Measurements from ENCODE around the gene IKZF4.

Gene IKZF4

GRCh38 chr12:56081393-56082347, 60.8 kb downstream of the IKZF4 start:
- ATAC-seq (no peak), DNase-seq (no peak)
- H3K27ac Mint-ChIP-seq, result no peak overlapping the region
- peaks cover 25% of the 10 kb centered on the region for H3K27me3 Mint-ChIP-seq
- H3K4me1 Mint-ChIP-seq, result peaks cover 26% of the 10 kb centered on the region
- H3K4me3 Mint-ChIP-seq, result peak overlapping the region in 1 of 2 donors; percentile 91
- no peaks in the 10 kb centered on the region for H3K9me3 Mint-ChIP-seq

- no peak for ATAC-seq
- H3K27me3 Mint-ChIP-seq, result peaks cover 25% of the 10 kb centered on the region
- no peak overlapping the region for H3K4me3 Mint-ChIP-seq
- DNase-seq, result no peak
- peaks cover 26% of the 10 kb centered on the region for H3K4me1 Mint-ChIP-seq
- H3K9me3 Mint-ChIP-seq, result no peaks in the 10 kb centered on the region
- no peak overlapping the region for H3K27ac Mint-ChIP-seq
Observed at GRCh38 chr12:56082382-56082781, 61.5 kb downstream of the IKZF4 start.

GRCh38 chr12:56082967-56083366, 62.1 kb downstream of the IKZF4 start:
- Mint-ChIP-seq H3K4me1 (peaks cover 26% of the 10 kb centered on the region), H3K4me3 (no peak overlapping the region), H3K27me3 (peaks cover 25% of the 10 kb centered on the region), H3K9me3 (no peaks in the 10 kb centered on the region), H3K27ac (no peak overlapping the region)
- no peak for ATAC-seq
- no peak for DNase-seq

GRCh38 chr12:56084958-56085543, 64.2 kb downstream of the IKZF4 start:
- ATAC-seq (peak; percentile 59), DNase-seq (peak; percentile 17 to 44)
- no peak overlapping the region for H3K27ac Mint-ChIP-seq
- no peak overlapping the region for H3K4me3 Mint-ChIP-seq
- H3K27me3 Mint-ChIP-seq, result peaks cover 22% of the 10 kb centered on the region
- H3K4me1 Mint-ChIP-seq, result peaks cover 14% of the 10 kb centered on the region
- H3K9me3 Mint-ChIP-seq, result no peaks in the 10 kb centered on the region

GRCh38 chr12:56086096-56086495, 65.3 kb downstream of the IKZF4 start:
- ATAC-seq (no peak), DNase-seq (no peak)
- Mint-ChIP-seq H3K4me1 (peaks cover 3% of the 10 kb centered on the region), H3K27ac (no peak overlapping the region), H3K27me3 (peaks cover 12% of the 10 kb centered on the region), H3K9me3 (no peaks in the 10 kb centered on the region), H3K4me3 (no peak overlapping the region)

GRCh38 chr12:56086608-56087007, 65.8 kb downstream of the IKZF4 start:
- no peak overlapping the region for H3K4me3 Mint-ChIP-seq
- ATAC-seq (no peak), DNase-seq (no peak)
- no peaks in the 10 kb centered on the region for H3K9me3 Mint-ChIP-seq
- peaks cover 7% of the 10 kb centered on the region for H3K27me3 Mint-ChIP-seq
- H3K4me1 Mint-ChIP-seq, result no peaks in the 10 kb centered on the region
- no peak overlapping the region for H3K27ac Mint-ChIP-seq

- Mint-ChIP-seq H3K4me3 (no peak overlapping the region), H3K27ac (no peak overlapping the region), H3K4me1 (no peaks in the 10 kb centered on the region), H3K27me3 (peaks cover under 1% of the 10 kb centered on the region), H3K9me3 (no peaks in the 10 kb centered on the region)
- ATAC-seq (no peak), DNase-seq (no peak)
Observed at GRCh38 chr12:56087220-56087619, 66.4 kb downstream of the IKZF4 start.

Data from stimulated activated naive CD8-positive, alpha-beta T cell treated with anti-CD3 and anti-CD28 coated beads, Interleukin-15, amount 100 ng/mL, for 72 hours (primary cell).